ENCODE data around the gene FARS2.

GRCh38 chr6:5471044-5471443 lies 209.7 kb downstream of the FARS2 start:
- TF ChIP-seq, protein P1, sequence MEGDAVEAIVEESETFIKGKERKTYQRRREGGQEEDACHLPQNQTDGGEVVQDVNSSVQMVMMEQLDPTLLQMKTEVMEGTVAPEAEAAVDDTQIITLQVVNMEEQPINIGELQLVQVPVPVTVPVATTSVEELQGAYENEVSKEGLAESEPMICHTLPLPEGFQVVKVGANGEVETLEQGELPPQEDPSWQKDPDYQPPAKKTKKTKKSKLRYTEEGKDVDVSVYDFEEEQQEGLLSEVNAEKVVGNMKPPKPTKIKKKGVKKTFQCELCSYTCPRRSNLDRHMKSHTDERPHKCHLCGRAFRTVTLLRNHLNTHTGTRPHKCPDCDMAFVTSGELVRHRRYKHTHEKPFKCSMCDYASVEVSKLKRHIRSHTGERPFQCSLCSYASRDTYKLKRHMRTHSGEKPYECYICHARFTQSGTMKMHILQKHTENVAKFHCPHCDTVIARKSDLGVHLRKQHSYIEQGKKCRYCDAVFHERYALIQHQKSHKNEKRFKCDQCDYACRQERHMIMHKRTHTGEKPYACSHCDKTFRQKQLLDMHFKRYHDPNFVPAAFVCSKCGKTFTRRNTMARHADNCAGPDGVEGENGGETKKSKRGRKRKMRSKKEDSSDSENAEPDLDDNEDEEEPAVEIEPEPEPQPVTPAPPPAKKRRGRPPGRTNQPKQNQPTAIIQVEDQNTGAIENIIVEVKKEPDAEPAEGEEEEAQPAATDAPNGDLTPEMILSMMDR (IDR thresholded peaks at IDR 0.05) = peak; percentile 34 to 63 (median 59)
- TF ChIP-seq EP300 (IDR thresholded peaks at IDR 0.05) (no peak), POLR2A (IDR thresholded peaks at IDR 0.05) (no peak), POLR2AphosphoS5 (IDR thresholded peaks at IDR 0.05) (no peak)
